ENCODE data around the gene MTA2. TPM values are rescaled to one million over a fixed set of nuclear protein-coding genes. Genes with fewer than 3 reads are reported as not detected.

MTA2 gene
- total RNA-seq, 4 donors from 2014 or later: 47.9 to 74.7 (median 58.9) TPM

GRCh38 chr11:62546929-62547625 lies 54.6 kb downstream of the MTA2 start:
- H3K9me3 ChIP-seq: no peaks in the 10 kb centered on the region
- no peaks in the 10 kb centered on the region for H3K27me3 ChIP-seq
- TF ChIP-seq CTCF (IDR thresholded peaks at IDR 0.05): no peak
- TF ChIP-seq POLR2A (IDR thresholded peaks at IDR 0.05): no peak
- peak overlapping the region; percentile 80 to 99 (median 86) for H3K4me3 ChIP-seq
- H3K36me3 ChIP-seq: no peaks in the 10 kb centered on the region
- no peak for DNase-seq
- peak overlapping the region; percentile 87 to 99 (median 93) for H3K27ac ChIP-seq
- peaks cover 7 to 67% (median 31%) of the 10 kb centered on the region in 4 donors for H3K4me1 ChIP-seq

GRCh38 chr11:62546244-62546928 lies 55.3 kb downstream of the MTA2 start, which contains the start of gene AHNAK:
TSS of gene AHNAK (minus strand) at chr11:62546806. CDS start at chr11:62536098, 10,708 bp downstream.
- H3K9me3 ChIP-seq: no peaks in the 10 kb centered on the region
- no peaks in the 10 kb centered on the region for H3K36me3 ChIP-seq
- peak; percentile 77 to 93 (median 93) for DNase-seq
- H3K27me3 ChIP-seq: no peaks in the 10 kb centered on the region
- peak within 1 kb of the TSS; percentile 80 to 99 (median 86) for H3K4me3 ChIP-seq
- peak; percentile 93 to 94 for TF ChIP-seq POLR2A (IDR thresholded peaks at IDR 0.05)
- TF ChIP-seq CTCF (IDR thresholded peaks at IDR 0.05): peak in 1 of 6 experiments; percentile 5
- H3K4me1 ChIP-seq: peaks cover 7 to 68% (median 31%) of the 10 kb centered on the region in 4 donors
- peak within 1 kb of the TSS; percentile 87 to 99 (median 93) for H3K27ac ChIP-seq

GRCh38 chr11:62545437-62546243 lies 56.0 kb downstream of the MTA2 start:
- Histone ChIP-seq H3K9me3 (no peaks in the 10 kb centered on the region), H3K4me1 (peaks cover 8 to 68% (median 34%) of the 10 kb centered on the region in 4 donors), H3K4me3 (peak overlapping the region; percentile 80 to 99 (median 86)), H3K27ac (peak overlapping the region; percentile 87 to 99 (median 93)), H3K27me3 (no peaks in the 10 kb centered on the region), H3K36me3 (no peaks in the 10 kb centered on the region)
- peak; percentile 55 to 93 (median 90) for DNase-seq
- TF ChIP-seq POLR2A (IDR thresholded peaks at IDR 0.05) (peak; percentile 39 to 60), CTCF (IDR thresholded peaks at IDR 0.05) (no peak)

- TF ChIP-seq CTCF (IDR thresholded peaks at IDR 0.05): no peak
- TF ChIP-seq POLR2A (IDR thresholded peaks at IDR 0.05): no peak
- H3K4me3 ChIP-seq: peak overlapping the region; percentile 80 to 99 (median 86)
- H3K4me1 ChIP-seq: peaks cover 10 to 68% (median 42%) of the 10 kb centered on the region in 4 donors
- H3K27ac ChIP-seq: peak overlapping the region; percentile 87 to 99 (median 93)
- H3K36me3 ChIP-seq: no peaks in the 10 kb centered on the region
- no peaks in the 10 kb centered on the region for H3K27me3 ChIP-seq
- peak; percentile 39 to 73 (median 71) for DNase-seq
- H3K9me3 ChIP-seq: no peaks in the 10 kb centered on the region
Measured at GRCh38 chr11:62544581-62545436, 56.9 kb downstream of the MTA2 start.

All from Peyer's patch (tissue), 4 donors.